DLD1 (cell line): ENCODE data around the gene ITGA6.

Experiments used
- in situ Hi-C: cut with HindIII; loops from 2 replicates; pipeline ENCODE4 v1.10.0; 2017; ENCODE audit warnings: low sequenced_read_pairs

Gene ITGA6

DNA sequence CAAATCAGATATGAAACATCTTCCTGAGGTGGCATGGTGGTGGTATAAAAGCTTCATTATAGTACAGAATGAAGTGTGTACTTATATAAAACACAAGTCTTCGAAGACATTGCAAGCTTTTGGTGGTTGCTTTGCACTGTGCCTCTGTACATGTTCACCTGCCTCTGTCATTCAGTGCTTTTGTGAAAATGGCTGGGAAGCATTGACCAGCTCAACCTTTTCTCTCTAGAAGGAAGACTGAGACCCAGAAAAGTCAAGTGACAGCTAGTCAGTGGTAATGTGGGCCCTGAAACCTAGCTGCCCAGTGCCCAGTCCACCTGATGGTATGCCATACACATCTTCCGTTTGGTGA is 12.1 kb downstream of the ITGA6 start:
- in situ Hi-C loops, result no loop called here

DNA sequence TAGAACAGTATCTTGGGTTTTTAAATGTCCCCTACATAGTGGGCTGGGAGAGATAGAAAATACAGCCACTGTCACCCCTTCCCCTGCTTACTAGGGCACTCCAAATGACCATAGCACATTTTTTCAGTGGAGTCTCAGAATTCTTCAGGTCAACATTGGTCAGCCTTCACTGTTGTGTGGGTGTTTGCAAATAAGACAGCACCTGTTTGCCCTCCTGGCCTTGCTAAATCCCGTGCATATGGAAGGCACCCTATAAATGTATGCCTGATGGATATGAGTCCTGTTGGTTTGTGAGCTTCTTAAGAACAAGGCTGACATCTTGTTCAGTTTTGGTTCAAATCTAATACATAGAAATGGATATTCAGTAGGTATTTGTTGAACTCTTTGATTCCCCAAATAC is 12.5 kb downstream of the ITGA6 start:
- in situ Hi-C loops, result no loop called here

- in situ Hi-C loops, result no loop called here
Observed at GRCh38 chr2:172440795-172441194, 13.4 kb downstream of the ITGA6 start.

DNA sequence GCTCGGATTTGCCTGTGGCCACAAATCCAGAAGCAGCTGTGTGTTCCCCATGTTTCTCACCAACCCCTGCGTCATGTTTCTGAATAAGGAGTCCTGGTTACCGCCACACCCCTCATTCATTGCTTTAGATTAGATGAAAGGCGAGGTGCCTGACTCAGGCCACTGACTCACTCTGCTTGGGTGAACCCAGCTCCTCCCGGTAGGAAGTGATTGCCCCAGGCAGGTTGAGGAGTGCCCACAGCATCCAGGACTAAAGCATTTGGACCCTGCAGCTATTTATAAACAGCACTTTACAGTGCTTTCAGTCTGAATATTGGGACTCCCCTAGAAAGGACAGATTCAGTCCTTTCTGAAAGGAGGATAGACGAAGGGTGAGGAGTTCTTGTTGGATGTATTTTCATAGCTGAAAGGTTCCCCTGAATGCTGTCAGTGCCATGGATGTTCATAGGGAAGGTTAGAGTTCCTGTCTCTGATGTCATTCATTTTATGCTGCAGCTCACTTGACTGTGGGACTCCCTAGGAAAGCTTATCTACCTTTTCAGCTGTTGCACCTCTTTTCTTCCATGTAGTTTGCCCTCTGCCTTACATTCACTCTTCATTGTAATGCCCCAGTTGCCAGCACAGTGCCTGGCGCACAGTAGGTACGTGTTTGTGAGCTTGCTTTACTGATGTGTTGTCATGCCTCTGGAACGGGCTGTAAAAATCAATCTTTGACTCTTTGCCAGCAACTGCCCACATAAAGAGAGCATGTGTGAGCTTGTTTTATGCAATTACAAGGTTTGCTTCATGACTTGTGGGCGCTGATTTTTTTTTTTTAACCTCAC is 14.9 kb downstream of the ITGA6 start:
- in situ Hi-C loops, result no loop called here

DNA sequence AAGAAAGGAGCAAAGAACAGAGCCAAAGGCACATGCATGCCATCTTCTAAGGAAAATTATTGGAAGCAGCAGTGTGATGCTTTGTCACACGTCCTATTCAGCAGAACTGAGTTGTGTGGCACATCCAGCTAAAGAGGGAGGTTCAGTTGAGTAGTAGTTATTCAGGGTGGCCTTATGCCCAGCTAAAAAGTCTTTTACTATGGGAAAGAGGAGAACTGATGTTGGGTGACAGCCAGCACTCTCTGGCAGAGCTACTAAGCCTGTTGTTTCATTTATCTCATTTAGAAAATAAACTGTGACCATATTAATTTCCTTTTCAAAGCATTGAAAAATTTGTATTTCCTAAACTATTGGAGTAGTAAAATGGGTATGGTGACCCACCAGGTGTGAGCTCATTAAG is 18.5 kb downstream of the ITGA6 start:
- in situ Hi-C loops, result no loop called here

GRCh38 chr2:172446474-172447063 is 19.2 kb downstream of the ITGA6 start:
- in situ Hi-C loops, result no loop called here

- in situ Hi-C loops, result no loop called here
Observed at GRCh38 chr2:172447811-172448493, 20.6 kb downstream of the ITGA6 start.

GRCh38 chr2:172448544-172449267 is 21.3 kb downstream of the ITGA6 start:
- in situ Hi-C loops, result no loop called here

DNA sequence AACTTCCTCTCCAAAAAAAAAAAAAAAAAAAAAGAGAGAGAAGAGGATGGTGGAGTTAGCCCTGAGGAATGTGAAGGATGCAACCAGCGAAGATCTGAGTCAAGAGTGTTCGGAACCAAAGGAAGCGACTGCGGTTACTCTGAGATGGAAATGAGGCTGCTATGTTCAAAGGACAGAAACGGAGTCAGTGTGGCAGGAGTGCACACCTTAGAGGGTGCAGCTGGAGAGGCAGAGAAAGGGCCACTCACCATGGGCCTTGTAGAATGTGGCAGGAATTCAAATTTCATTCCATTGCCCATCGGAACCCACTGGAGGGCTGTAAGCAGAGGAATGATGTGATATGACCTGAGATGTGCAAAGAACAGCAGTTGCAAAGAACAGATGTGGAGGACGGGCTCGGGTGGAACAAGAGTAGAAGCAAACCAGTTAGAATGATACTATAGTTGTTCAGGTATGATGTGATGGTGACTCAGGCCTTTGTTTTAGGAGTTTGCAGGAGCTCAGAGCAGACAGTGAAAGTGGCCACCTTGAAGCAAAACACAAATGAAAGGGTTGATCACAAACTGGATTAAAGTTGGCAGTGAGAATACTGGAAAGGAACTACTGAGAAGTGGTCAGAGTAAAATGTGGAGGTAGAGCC is 22.6 kb downstream of the ITGA6 start:
- in situ Hi-C loops, result no loop called here

- in situ Hi-C loops, result no loop called here
Observed at GRCh38 chr2:172451923-172452322, 24.5 kb downstream of the ITGA6 start.

DNA sequence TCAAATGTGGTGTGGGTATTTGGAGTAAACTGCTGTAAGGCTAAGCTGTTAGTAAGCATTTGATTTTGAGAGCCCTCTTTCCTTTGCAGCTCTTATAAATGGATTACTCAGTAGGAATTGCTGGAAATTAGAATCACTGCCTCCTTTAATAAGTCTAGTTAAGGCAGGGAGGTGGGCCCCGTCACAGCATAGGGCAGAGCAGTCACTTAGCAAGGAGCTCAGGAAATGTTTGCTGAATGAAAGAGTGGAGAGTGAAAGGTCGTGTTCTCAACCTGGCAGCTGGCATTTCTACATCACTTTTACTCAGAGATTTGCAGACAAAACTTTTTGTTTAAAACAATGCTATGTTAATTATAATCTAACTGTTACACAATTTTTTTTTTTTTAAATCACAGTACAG is 25.5 kb downstream of the ITGA6 start:
- in situ Hi-C loops, result no loop called here

DNA sequence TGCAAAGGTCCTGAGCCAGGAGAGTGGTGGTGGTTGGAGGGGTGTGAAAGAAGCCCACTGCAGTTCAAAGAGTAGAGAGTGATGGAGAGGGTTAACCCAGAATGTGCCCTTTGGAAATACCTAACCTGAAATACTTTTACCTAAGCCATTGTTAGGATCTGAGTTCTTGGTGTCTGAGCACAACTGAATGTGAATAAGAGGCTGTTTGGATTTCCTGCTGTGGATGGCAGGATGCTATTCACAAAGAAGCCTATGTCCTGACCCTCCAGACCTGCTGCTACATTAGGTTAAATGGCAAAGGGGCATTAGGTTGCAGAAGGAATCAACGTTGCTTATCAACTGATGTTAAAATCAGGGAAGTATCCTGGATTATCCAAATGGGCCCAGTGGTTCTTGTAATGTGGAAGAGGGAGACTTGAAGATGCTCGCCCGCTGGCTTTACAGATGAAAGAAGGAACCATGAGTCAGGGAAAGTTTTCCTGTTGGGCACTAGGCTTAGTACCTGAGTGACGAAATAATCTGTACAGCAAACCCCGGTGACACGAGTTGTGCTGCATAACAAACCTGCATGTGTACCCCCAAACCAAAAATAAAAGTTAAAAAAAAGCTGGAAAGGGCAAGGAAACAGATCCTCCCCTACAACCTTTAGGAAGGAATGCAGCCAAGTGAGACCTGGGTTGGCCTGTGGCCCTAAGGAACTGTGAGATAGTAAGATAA is 27.2 kb downstream of the ITGA6 start:
- in situ Hi-C loops, result no loop called here

DNA sequence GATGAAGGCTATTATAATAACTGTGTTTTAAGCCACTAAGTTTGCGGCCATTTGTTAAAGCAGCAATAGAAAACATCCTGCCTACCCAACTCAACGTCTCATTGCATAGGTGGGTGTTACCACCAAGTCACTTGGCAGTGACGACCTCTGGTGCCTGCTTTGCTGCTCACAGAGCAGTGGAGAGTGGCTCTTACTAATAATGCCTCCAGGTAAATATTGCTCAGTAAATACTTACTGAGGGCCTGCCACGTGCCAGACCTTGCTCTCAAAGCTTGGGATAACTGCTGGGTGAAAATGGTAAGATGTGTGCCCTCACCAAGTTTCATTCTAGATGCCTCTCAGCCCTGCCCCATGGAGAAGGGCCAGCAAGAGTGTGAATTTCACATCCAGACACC is 27.7 kb downstream of the ITGA6 start:
- in situ Hi-C loops, result no loop called here

DNA sequence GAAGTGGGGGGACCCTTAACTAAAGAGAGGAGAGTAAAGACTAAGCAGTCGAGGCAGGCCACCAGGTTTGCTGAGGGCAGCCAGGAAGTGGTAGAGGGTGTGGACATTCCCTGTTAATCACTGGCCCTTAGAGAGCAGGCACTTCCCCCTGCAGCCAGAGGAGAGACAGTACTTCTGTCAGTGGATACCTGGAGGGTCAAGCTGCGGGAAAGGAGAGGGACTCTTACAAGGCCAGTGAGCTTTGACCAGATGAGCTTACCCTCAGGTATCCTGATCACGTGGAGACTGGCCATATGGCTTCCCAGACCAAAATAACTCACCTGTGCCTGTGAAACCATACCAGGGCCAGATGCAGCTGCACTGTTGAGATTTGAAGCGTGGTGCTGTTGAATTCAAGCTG is 28.6 kb downstream of the ITGA6 start:
- in situ Hi-C loops, result no loop called here

DNA sequence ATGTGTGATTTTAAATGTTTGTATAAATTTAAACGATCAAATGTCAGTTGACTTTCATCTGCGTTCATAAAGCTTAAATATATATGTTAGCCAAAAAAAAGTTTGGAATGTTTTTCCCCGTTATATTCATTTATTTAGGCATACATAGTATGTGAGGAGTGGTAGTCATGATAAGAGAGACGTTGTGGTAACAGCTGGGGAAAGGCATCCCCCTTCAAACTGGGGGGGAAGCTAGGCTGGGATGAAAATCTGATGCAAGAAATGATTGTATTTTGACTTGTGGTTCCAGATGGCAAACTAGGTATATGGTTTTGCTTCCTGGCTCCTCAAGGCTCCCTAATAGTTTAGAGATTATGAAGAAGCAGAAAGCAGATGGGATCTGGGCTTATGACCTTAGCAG is 30.1 kb downstream of the ITGA6 start:
- in situ Hi-C loops, result no loop called here

DNA sequence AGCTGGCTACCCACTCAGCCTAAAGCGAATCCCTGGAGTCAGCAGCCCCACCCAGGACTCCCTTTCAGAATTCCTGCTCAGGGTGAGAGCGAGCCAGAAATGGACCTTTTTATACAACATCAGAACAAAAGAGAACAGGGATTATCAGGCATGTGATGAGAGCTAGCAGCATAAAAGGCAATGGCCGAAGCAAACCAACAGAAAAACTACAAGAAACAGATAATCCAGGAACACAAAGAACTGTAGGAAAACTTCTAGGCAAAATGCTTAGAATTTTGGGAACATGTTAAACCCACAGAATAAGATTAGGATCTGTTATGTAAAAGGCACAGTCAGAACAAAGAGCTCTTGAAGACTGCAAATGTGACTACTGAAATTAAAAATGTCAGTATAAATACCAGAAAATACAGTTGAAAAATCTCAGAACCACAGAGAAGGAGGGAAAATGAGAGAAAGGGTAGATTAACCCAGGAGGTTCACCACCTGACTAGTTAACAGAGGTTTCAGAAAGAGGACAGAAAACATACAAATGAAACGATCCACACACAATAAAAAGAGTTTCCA is 31.3 kb downstream of the ITGA6 start:
- in situ Hi-C loops, result no loop called here

- in situ Hi-C loops, result no loop called here
Observed at GRCh38 chr2:172460780-172461201, 33.4 kb downstream of the ITGA6 start.

GRCh38 chr2:172461591-172462372 is 34.4 kb downstream of the ITGA6 start:
- in situ Hi-C loops, result no loop called here

GRCh38 chr2:172462373-172462848 is 35.0 kb downstream of the ITGA6 start:
- in situ Hi-C loops, result no loop called here
